GM21367 (cell line): ENCODE measurements around the gene LHPP.
"Not testable (repeated sequence)": the region's sequence is repeated elsewhere in the genome, so short reads cannot be mapped to it uniquely, and the experiment has no call there.

Experiments
- ATAC-seq: cut with Tn5 transposase; IDR thresholded peaks from one replicate; pipeline ENCODE4 v1.9.1; 2021; ENCODE audit not compliant: unreplicated experiment

Gene LHPP

GRCh38 chr10:124602646-124603365, 141.2 kb downstream of the LHPP start:
- no peak for ATAC-seq

- ATAC-seq: no peak
Observed at GRCh38 chr10:124603376-124604213, 142.0 kb downstream of the LHPP start.

DNA sequence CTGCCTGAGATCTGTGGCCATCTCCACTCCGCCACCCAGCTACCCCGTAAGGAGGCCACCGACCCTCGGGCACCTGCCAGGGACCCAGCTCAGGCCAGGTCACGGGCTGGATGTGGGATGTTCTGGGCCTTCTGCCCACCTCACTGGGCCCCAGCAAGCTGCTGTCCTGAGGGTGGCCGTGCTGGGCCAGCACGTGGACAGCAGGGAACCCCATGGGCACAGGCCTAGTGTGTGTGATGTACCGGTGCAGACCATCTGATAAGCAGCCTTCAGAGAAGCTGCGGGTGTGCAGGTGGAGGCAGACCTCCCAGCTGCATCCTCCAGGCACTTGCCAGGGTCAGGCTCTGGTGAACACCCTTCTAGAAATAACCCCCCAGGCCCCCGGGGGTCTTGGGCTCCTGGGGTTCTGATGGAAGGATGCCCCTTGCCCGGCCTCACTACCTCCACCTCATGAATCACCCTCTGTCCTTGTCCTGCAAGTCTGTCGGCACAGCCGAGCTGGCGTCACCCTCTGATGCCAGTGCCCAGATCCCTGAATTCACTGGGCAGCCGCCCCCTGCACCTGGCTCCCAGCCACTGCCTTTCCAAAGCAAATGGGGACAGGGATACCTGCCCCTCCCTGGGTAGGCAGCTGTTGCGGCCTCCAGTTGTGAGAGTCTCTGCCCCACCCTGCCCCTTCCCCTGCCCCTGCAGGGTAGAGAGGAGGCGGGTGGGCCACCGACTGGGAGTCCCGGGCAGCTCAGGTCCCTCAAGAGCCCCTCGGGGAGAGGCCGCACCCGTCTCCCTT, 142.8 kb downstream of the LHPP start:
- no peak for ATAC-seq

GRCh38 chr10:124605001-124605370, 143.4 kb downstream of the LHPP start:
- ATAC-seq: no peak

DNA sequence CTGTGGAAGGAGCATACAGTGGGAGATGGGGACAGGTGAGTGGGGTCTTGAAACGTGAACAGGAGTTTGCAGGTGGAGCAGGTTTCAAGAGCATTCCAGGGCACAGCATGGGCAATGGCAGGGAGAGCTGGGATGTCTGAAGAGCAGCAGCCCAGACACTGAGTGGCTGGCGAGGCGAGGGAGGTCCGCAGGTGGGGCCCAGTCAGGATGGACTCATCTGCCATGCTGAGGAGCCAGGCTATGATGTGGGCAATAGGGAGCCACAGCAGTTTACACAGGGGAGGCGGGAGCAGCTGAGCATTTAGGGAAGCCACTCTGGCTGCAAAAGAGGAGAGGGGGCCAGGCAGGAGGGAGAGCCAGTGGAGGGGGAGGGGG, 143.8 kb downstream of the LHPP start:
- no peak for ATAC-seq

DNA sequence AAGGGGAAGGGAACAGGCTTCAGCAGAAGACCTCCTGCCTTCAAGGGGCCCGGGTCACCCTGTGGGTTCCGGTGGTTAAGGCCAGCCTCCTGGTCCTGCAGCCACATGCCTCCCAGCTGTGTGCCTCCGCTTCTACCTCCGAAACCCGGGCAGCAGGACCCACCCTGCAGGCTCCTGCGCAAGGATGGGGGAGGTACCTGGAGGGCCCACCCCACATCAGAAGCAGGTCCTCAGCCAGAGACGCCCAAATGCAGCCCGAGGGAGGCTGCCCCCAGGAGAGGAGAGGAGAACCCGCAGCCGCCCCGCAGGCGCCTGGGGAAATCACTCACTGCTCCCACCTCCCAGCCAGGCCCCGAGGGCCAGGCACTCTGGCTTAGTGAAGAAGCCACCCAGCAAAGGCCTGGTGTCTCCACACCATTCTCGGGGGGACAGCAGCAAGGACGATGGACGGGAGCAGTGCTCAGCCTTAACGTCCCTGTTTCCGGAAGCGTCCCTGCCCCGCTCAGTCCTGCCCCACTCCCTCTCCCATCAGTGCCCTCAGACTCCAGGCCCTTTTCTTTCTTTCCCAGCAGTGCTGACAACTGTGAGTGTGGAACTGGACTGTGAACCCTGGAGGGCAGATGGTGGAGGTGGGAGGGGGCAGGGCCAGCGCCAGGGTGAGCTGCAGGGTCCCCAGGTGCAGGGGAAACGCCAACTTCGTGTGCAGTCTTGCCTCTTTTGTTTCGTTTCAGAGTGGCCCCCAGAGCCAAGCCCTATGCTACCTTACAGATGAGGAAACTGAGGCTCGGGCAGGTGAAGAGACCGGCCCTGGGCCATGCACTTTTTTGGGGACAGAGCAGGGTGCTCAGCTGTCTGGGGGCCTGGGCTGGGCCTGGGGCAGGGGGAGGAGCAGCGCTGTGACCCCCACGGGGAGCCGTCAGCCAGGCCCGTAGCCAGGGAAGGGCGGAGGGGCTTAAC, 144.5 kb downstream of the LHPP start:
- ATAC-seq: no peak

DNA sequence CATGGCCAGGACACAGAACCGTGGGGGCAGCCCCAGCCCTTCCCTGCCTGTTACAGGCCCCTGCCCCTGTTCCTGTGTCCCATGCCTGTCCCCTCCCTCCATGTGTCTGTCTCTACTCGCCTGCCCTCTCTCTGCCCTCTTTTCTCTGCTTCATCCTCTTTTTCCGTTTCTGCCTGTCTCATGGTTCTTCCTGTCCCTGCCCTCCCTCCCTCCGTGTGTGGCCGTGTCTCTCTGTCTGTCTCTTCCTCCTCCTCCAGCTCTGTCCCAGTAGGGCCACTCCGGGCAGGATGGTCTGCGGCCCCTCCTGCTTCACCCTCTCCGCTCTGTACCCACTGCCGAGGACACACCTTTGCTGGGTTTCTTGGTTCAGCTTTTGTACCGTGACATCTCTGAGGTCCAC, 145.2 kb downstream of the LHPP start:
- no peak for ATAC-seq

DNA sequence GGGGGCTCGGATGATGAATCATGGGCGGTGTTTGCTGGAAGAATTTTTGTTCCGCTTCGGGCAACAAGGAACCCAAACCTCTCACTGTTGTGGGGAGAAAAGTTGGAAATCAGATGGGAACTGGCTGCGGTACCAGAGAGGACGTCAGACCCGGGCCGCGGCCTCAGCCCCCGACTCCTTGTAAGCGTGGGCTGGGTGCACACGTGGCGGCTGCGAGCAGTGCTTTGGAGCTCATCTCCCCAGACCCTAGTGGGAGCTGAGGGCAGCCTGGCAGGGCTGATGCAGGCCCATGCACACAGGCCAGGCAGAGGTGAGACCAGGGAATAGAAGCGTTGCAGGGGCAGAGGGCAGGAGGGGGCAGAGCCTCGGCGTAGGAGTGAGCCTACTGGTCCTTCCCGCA, 146.1 kb downstream of the LHPP start:
- no peak for ATAC-seq

DNA sequence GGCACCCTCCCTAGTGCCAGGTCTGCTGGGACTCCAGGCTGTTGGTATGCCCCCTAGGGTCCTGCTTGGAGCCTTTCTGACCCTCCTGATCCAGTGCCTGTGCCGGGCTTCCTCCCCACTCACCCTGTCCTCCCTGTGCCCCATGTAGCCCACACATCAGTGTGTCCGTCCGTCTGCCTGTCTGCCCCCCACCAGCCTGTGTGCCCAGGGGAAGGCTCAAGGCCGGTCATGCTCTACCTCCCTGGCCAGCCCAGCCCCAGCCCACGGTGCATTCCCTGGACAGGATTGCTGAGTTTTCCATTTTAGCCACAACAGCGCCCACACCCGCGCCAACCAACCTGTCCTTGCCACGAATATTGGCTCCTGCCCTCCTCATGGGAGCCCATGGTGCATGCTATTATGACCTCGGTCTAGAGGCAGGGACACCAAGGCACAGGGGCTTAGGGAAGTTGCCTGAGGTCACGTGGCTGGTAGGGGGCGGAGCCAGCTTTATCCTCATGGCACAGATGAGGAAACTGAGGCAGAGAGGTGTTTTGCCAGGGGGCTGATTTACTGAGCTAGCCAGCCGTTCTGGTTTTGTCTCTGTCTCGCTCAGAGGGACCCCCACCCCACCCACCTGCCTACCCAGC, 146.6 kb downstream of the LHPP start:
- no peak for ATAC-seq

GRCh38 chr10:124609698-124610097, 148.1 kb downstream of the LHPP start:
- ATAC-seq: no peak

- ATAC-seq: not testable (repeated sequence)
Observed at GRCh38 chr10:124610186-124610585, 148.6 kb downstream of the LHPP start.

DNA sequence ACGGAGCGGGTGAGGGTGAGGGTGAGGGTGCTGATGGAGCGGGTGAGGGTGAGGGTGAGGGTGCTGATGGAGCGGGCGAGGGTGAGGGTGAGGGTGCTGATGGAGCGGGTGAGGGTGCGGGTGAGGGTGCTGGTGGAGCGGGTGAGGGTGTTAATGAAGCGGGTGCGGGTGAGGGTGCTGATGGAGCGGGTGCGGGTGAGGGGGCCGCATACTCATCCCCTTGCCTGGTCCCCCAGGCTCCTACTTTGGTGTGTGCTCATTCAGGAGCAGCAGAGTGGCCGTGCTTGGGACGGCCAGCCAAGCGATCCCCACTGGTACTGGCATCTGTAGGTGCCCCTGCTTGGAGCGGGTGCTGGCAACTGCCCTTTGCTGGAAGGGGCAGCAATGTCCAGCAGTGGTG, 149.2 kb downstream of the LHPP start:
- not testable (repeated sequence) for ATAC-seq

DNA sequence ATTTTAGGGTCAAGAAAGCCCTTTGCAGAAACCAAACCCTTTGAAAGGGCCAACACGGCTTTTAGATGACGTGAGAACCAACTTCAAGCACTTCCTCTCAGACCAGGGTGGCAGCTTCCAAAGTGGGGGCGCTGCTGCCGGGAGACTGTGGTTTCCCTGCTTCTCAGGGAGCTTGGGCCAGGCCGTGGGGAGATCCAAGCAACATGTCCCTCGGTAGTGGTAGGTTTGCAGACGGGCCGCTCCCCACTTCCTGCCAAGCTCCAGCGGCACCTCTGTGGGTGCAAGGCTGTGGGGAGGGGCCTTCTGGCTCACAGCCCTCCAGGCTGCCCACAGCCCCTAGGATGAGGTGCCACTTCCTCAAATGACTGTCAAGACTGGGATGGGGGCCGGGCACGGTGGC, 150.1 kb downstream of the LHPP start:
- no peak for ATAC-seq

DNA sequence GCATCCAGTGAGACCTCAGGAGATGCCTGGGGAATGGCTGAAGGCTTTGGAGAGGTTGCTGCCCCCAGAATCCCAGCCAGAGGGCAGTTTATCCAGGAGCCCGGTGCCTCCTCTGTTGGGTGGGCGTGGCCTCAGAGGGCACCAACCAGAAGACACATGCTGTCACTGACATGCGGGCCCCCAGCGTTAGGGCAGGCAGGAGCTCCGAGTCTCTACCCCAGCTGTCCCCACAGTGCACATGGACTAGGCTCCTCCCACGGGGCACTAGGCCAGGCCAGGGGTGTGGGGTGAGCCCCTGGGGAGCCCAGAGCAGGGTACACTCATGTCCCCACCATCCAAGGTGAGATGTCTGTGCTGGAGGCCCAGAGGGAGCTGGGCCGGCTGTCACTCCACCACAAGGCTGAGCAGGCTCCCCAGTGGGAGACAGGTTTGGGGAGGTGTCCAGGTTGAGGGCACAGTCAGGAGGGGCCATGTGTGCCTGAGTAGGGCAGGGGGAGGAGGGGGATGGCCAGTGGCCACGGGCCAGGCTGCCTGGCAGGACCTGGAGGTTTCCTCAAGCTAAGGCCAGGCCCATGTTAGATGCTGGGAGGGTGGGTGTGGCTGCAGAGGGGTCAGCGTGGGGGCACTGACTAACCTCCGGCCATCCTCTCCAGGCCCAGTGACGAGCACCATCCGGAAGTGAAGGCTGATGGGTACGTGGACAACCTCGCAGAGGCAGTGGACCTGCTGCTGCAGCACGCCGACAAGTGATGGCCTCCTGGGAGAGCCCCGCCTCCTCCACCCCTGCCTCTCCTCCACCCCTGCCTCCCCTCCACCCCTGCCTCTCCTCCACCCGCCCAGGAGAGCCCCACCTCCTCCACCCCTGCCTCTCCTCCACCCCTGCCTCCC, 151.2 kb downstream of the LHPP start:
- ATAC-seq: no peak

GRCh38 chr10:124614003-124614659, 152.5 kb downstream of the LHPP start:
- ATAC-seq: peak; percentile 46

- ATAC-seq: no peak
Observed at GRCh38 chr10:124615259-124615658, 153.6 kb downstream of the LHPP start.

- no peak for ATAC-seq
Observed at GRCh38 chr10:124616040-124616835, 154.6 kb downstream of the LHPP start.

- no peak for ATAC-seq
Observed at GRCh38 chr10:124616836-124617130, 155.2 kb downstream of the LHPP start.
